ENCODE results near the gene NKX3-2.

Gene NKX3-2

GRCh38 chr4:13515268-13515667 is 29.0 kb downstream of the NKX3-2 start:
- no peak for DNase-seq (ENCODE audit: insufficient read length, low spot score)

DNA sequence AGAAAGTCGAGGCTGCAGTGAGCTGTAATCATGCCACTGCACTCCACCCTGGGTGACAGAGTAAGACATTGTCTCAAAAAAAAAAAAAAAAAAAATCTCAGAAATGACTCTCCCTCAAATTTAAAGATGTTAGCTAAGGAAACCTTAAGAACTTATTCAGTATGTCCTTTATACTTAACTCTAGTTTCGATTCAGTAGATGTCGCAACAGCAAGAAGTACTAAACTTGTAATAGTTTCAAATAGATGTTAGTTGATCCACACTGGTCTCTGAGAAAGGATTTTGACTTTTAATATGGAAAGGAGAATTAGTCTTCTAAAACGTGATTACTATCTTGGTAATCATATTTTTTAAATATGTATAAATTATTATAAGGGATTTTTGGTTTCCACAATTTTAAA is 29.6 kb downstream of the NKX3-2 start:
- no peak for DNase-seq (ENCODE audit: insufficient read length, low spot score)
- FAIRE-seq = no peak

More at GRCh38 chr4:13515268-13515667, 29.0 kb downstream of the NKX3-2 start:
- no peak for FAIRE-seq

DNA sequence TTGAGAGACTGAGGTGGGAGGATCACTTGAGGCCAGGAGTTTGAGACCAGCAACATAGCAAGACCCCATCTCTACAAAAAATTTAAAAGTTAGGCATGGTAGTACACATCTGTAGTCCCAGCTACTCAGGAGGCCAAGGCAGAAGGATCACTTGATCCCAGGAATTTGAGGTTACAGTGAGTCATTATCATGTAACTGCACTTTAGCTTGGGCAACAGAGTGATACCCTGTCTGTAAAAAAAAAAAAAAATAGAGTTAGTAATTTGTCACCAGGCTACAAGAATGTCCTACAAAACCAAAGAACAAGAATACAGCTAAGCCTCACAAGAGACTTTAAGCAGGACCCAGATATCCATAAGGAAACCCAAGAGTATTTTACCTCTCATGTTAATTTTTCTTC is 33.2 kb downstream of the NKX3-2 start:
- FAIRE-seq = no peak

DNA sequence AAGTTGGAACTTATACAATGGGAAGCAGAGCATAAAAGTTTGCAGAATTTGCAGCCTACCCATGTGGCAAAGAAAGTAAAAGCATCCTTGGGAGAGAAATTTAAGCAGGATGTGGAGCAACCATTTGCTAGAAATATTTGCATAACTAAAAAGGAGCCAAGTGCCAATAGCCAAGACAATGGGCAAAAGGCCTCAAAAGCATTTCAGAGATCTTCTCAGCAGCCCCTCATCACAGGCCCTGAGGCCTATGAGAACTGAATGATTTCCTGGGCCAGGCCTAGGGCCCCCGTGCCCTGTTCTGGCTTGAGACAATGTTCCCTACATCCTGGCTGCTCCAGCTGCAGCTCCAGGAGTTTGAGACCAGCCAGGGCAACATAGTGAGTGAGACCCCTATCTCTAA is 34.9 kb downstream of the NKX3-2 start:
- no peak for FAIRE-seq

More for the DNA sequence above, 33.2 kb downstream of the NKX3-2 start:
- no peak for DNase-seq (ENCODE audit: insufficient read length, low spot score)

GRCh38 chr4:13504374-13504773 is 39.9 kb downstream of the NKX3-2 start:
- no peak for FAIRE-seq
- no peak for DNase-seq (ENCODE audit: insufficient read length, low spot score)

More for the DNA sequence above, 34.9 kb downstream of the NKX3-2 start:
- DNase-seq (ENCODE audit: insufficient read length, low spot score) = no peak

GRCh38 chr4:13498469-13498868 is 45.8 kb downstream of the NKX3-2 start:
- no peak for FAIRE-seq
- DNase-seq (ENCODE audit: insufficient read length, low spot score) = no peak

GRCh38 chr4:13496605-13497004 is 47.7 kb downstream of the NKX3-2 start:
- DNase-seq (ENCODE audit: insufficient read length, low spot score) (no peak), FAIRE-seq (no peak)

DNA sequence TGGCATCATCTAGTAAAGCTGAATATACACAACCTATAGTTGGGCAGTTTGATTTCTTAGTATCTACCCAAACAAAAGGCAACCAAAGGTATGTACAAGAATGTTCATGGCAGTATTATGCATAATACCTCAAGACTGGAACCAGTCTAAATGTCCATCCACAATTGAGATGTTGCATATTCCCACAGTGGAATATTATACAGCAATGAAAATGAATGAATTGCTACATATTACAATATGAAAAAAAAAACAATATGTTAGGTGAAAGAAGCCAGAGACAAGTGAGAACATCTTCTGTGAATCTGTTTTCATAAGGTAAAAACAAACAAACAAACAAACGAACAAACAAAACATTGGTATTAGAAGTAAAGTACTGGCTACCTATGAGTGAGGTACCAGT is 48.6 kb downstream of the NKX3-2 start:
- DNase-seq (ENCODE audit: insufficient read length, low spot score) (no peak), FAIRE-seq (no peak)

GRCh38 chr4:13493793-13494192 is 50.5 kb downstream of the NKX3-2 start:
- FAIRE-seq (no peak), DNase-seq (ENCODE audit: insufficient read length, low spot score) (no peak)

- FAIRE-seq (no peak), DNase-seq (ENCODE audit: insufficient read length, low spot score) (no peak)
Measured at GRCh38 chr4:13492747-13493146, 51.6 kb downstream of the NKX3-2 start.

Measured in GM19239 (cell line).